GM23338 (cell line): ENCODE data around the gene RNF31. TPM values are rescaled to one million over a fixed set of nuclear protein-coding genes. Genes with fewer than 3 reads are reported as not detected.

Source experiments
- ATAC-seq: fragments of 200-7000 bp; cut with Tn5 transposase; 3 replicates; pipeline ENCODE4 v1.9.1; 2020
- DNase-seq: peaks from one replicate; pipeline ENCODE4 v3.0.0-alpha.2; 2015; ENCODE audit warnings: low spot score
- H2AFZ ChIP-seq: fragments of 200-600 bp; sonication (generic); 2 replicates; pipeline ENCODE4 v1.8.0; 2016; ENCODE audit warnings: antibody characterized with exemption, mild to moderate bottlenecking, moderate library complexity
- H3F3A ChIP-seq: fragments of 200-600 bp; sonication (generic); replicated peaks from 2 replicates; pipeline ENCODE4 v1.8.0; 2017; ENCODE audit warnings: antibody characterized with exemption, mixed run types, low read depth
- H3K27ac ChIP-seq: fragments of 200-600 bp; sonication (generic); 2 replicates; pipeline ENCODE4 v1.6.1; 2016; ENCODE audit warnings: low read depth
- H3K27me3 ChIP-seq: fragments of 200-600 bp; sonication (generic); 2 replicates; pipeline ENCODE4 v1.8.0; 2016; ENCODE audit warnings: mild to moderate bottlenecking, mixed run types, moderate library complexity; ENCODE audit not compliant: insufficient read depth
- H3K36me3 ChIP-seq: fragments of 200-600 bp; sonication (generic); 2 replicates; pipeline ENCODE4 v1.8.0; 2016; ENCODE audit warnings: mild to moderate bottlenecking; ENCODE audit not compliant: insufficient read depth
- H3K4me1 ChIP-seq: fragments of 200-600 bp; sonication (generic); 2 replicates; pipeline ENCODE4 v1.8.0; 2016; ENCODE audit warnings: mild to moderate bottlenecking, moderate library complexity; ENCODE audit not compliant: insufficient read depth
- H3K4me2 ChIP-seq: fragments of 200-600 bp; sonication (generic); 2 replicates; pipeline ENCODE4 v1.7.1; 2017; ENCODE audit warnings: mixed run types
- H3K4me3 ChIP-seq: fragments of 200-600 bp; sonication (generic); 2 replicates; pipeline ENCODE4 v1.6.1; 2016; ENCODE audit warnings: mixed run types
- H3K79me2 ChIP-seq: fragments of 200-600 bp; sonication (generic); replicated peaks from 2 replicates; pipeline ENCODE4 v1.8.0; 2017; ENCODE audit warnings: mild to moderate bottlenecking; ENCODE audit not compliant: insufficient read depth
- H3K9me2 ChIP-seq: fragments of 200-600 bp; sonication (generic); 2 replicates; pipeline ENCODE4 v1.8.0; 2017; ENCODE audit not compliant: insufficient read depth
- H4K20me1 ChIP-seq: fragments of 200-600 bp; sonication (generic); replicated peaks from 2 replicates; pipeline ENCODE4 v1.8.0; 2017; ENCODE audit warnings: mild to moderate bottlenecking; ENCODE audit not compliant: insufficient read depth
- H3K27ac Mint-ChIP-seq: 2 replicates; pipeline ENCODE4 v1.8.0; 2020; ENCODE audit warnings: inconsistent platforms, mild to moderate bottlenecking, moderate library complexity, mixed read lengths
- H3K27me3 Mint-ChIP-seq: 3 replicates; pipeline ENCODE4 v1.8.0; 2022; ENCODE audit warnings: low read depth, mild to moderate bottlenecking, moderate library complexity, mixed read lengths, inconsistent platforms; ENCODE audit not compliant: insufficient read depth, poor library complexity
- H3K36me3 Mint-ChIP-seq: 3 replicates; pipeline ENCODE4 v1.8.0; 2021; ENCODE audit warnings: low read depth, mild to moderate bottlenecking, inconsistent platforms, moderate library complexity, mixed read lengths
- H3K4me1 Mint-ChIP-seq: 3 replicates; pipeline ENCODE4 v1.8.0; 2020; ENCODE audit warnings: mild to moderate bottlenecking, inconsistent platforms, mixed read lengths
- H3K4me3 Mint-ChIP-seq: 3 replicates; pipeline ENCODE4 v1.8.0; 2021; ENCODE audit warnings: moderate library complexity, mild to moderate bottlenecking, inconsistent platforms, mixed read lengths
- H3K9me3 Mint-ChIP-seq: 3 replicates; pipeline ENCODE4 v1.8.0; 2020; ENCODE audit warnings: moderate library complexity, mild to moderate bottlenecking, inconsistent platforms, mixed read lengths
- CREB1 ChIP-seq: fragments of 250-450 bp; sonication (Bioruptor Pico); IDR thresholded peaks from 2 replicates; pipeline ENCODE4 v1.5.0; 2020; ENCODE audit warnings: low read depth, mild to moderate bottlenecking, moderate library complexity
- CTCF ChIP-seq, 2 experiments: fragments of 200-600 bp in 1 of 2; sonication (generic) in 1 of 2; conservative IDR thresholded peaks; 2 replicates each; pipeline versions ENCODE4 v1.5.1 to v1.6.1; 2016 to 2017; ENCODE audit warnings: antibody characterized with exemption in 2 of 2, low read depth in 2 of 2, mild to moderate bottlenecking in 2 of 2, moderate library complexity in 1 of 2
- ETS1 ChIP-seq: IDR thresholded peaks from 2 replicates; pipeline ENCODE4 v1.6.1; 2016; ENCODE audit warnings: antibody characterized with exemption
- EZH2 ChIP-seq: fragments of 200-600 bp; sonication (generic); IDR thresholded peaks from one replicate; pipeline ENCODE4 v1.8.0; 2017; ENCODE audit warnings: antibody characterized with exemption, mild to moderate bottlenecking, low read depth; ENCODE audit not compliant: unreplicated experiment
- EZH2phosphoT487 ChIP-seq: fragments of 200-600 bp; sonication (generic); IDR thresholded peaks from one replicate; pipeline ENCODE4 v1.8.1; 2018; ENCODE audit warnings: antibody characterized with exemption; ENCODE audit not compliant: unreplicated experiment
- JUNB ChIP-seq: IDR thresholded peaks from one replicate; pipeline ENCODE4 v1.6.1; 2016; ENCODE audit warnings: antibody characterized with exemption; ENCODE audit not compliant: unreplicated experiment
- NANOG ChIP-seq: IDR thresholded peaks from 2 replicates; pipeline ENCODE4 v1.6.1; 2016; ENCODE audit warnings: antibody characterized with exemption, borderline replicate concordance
- POLR2AphosphoS5 ChIP-seq: IDR thresholded peaks from 2 replicates; pipeline ENCODE4 v1.6.1; 2016; ENCODE audit warnings: antibody characterized with exemption, low read depth
- REST ChIP-seq: IDR thresholded peaks from one replicate; pipeline ENCODE4 v1.6.1; 2018; ENCODE audit warnings: antibody characterized with exemption; ENCODE audit not compliant: unreplicated experiment
- STAT1 ChIP-seq: IDR thresholded peaks from one replicate; pipeline ENCODE4 v1.6.1; 2016; ENCODE audit warnings: antibody characterized with exemption; ENCODE audit not compliant: unreplicated experiment
- ZNF114 ChIP-seq: fragments of 250-450 bp; sonication (Bioruptor Pico); IDR thresholded peaks from 2 replicates; pipeline ENCODE4 v1.5.0; 2020; ENCODE audit warnings: mild to moderate bottlenecking, moderate library complexity
- ZNF331 ChIP-seq: fragments of 250-450 bp; sonication (Bioruptor Pico); IDR thresholded peaks from 2 replicates; pipeline ENCODE4 v1.5.0; 2020; ENCODE audit warnings: low read depth, mild to moderate bottlenecking, moderate library complexity
- polyA plus RNA-seq: library from polyadenylated mRNA; unstranded; fragments of >200 nt; fragmentation: Nextera tagmentation; extraction: Ambion mirVana; gene quantifications from 2 replicates; pipeline ENCODE4 v1.2.1, GENCODE V29; 2016
- total RNA-seq: library from RNA; depleted of rRNA; stranded (reverse); fragments of >200 nt; shearing (Covaris generic); gene quantifications from 2 replicates; pipeline ENCODE4 v1.2.3, GENCODE V29; 2014
- TF ChIP-seq, protein P1 (sequence below): fragments of 250-450 bp; sonication (Bioruptor Pico); IDR thresholded peaks from 2 replicates; pipeline ENCODE4 v1.5.0; 2020; ENCODE audit warnings: mild to moderate bottlenecking, moderate library complexity

RNF31 gene
- total and polyA plus RNA-seq, 2 experiments from 2014 or later: 54.8 to 87.4 TPM

DNA sequence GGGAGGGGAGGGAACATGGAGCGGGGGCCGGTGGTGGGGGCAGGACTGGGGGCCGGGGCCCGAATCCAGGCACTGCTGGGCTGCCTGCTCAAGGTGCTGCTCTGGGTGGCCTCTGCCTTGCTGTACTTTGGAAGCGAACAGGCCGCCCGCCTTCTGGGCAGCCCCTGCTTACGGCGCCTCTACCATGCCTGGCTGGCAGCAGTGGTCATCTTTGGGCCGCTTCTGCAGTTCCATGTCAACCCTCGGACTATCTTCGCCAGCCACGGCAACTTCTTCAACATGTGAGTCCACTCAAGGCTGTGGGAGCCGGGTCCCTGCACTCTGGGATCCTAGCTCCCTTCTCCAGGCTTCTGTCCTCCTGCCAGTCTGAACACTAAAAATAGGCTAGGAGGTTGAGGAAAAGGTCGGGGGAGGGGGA lies 15.7 kb upstream of the RNF31 start:
- Histone ChIP-seq H3K9me2 (no peaks in the 10 kb centered on the region), H4K20me1 (no peaks in the 10 kb centered on the region), H2AFZ (no peak overlapping the region), H3K27ac (no peak overlapping the region), H3K4me1 (peaks cover 10% of the 10 kb centered on the region; the same call in 1 of the 2 replicates), H3K36me3 (no peaks in the 10 kb centered on the region), H3K4me2 (no peak overlapping the region), H3K79me2 (no peaks in the 10 kb centered on the region), H3K4me3 (no peak overlapping the region), H3K27me3 (no peaks in the 10 kb centered on the region), H3F3A (peaks cover 15% of the 10 kb centered on the region)
- Mint-ChIP-seq H3K36me3 (no peaks in the 10 kb centered on the region; the same call in 2 of the 3 replicates), H3K4me1 (peaks cover 17% of the 10 kb centered on the region), H3K27me3 (peaks cover 7% of the 10 kb centered on the region), H3K27ac (no peak overlapping the region), H3K9me3 (no peaks in the 10 kb centered on the region), H3K4me3 (no peak overlapping the region)
- no peak for TF ChIP-seq REST
- no peak for TF ChIP-seq JUNB
- no peak for TF ChIP-seq CREB1 (CRISPR knock-in tag)
- TF ChIP-seq STAT1: no peak
- TF ChIP-seq POLR2AphosphoS5: no peak
- no peak for TF ChIP-seq EZH2phosphoT487
- TF ChIP-seq ZNF331 (CRISPR knock-in tag): no peak
- no peak for TF ChIP-seq ETS1
- TF ChIP-seq NANOG: no peak
- no peak for TF ChIP-seq CTCF (conservative IDR thresholded peaks at IDR 0.05; ENCODE audit: low read depth in 2 of 2)
- TF ChIP-seq EZH2: no peak
- TF ChIP-seq ZNF114 (CRISPR knock-in tag): no peak
- TF ChIP-seq, protein P1, sequence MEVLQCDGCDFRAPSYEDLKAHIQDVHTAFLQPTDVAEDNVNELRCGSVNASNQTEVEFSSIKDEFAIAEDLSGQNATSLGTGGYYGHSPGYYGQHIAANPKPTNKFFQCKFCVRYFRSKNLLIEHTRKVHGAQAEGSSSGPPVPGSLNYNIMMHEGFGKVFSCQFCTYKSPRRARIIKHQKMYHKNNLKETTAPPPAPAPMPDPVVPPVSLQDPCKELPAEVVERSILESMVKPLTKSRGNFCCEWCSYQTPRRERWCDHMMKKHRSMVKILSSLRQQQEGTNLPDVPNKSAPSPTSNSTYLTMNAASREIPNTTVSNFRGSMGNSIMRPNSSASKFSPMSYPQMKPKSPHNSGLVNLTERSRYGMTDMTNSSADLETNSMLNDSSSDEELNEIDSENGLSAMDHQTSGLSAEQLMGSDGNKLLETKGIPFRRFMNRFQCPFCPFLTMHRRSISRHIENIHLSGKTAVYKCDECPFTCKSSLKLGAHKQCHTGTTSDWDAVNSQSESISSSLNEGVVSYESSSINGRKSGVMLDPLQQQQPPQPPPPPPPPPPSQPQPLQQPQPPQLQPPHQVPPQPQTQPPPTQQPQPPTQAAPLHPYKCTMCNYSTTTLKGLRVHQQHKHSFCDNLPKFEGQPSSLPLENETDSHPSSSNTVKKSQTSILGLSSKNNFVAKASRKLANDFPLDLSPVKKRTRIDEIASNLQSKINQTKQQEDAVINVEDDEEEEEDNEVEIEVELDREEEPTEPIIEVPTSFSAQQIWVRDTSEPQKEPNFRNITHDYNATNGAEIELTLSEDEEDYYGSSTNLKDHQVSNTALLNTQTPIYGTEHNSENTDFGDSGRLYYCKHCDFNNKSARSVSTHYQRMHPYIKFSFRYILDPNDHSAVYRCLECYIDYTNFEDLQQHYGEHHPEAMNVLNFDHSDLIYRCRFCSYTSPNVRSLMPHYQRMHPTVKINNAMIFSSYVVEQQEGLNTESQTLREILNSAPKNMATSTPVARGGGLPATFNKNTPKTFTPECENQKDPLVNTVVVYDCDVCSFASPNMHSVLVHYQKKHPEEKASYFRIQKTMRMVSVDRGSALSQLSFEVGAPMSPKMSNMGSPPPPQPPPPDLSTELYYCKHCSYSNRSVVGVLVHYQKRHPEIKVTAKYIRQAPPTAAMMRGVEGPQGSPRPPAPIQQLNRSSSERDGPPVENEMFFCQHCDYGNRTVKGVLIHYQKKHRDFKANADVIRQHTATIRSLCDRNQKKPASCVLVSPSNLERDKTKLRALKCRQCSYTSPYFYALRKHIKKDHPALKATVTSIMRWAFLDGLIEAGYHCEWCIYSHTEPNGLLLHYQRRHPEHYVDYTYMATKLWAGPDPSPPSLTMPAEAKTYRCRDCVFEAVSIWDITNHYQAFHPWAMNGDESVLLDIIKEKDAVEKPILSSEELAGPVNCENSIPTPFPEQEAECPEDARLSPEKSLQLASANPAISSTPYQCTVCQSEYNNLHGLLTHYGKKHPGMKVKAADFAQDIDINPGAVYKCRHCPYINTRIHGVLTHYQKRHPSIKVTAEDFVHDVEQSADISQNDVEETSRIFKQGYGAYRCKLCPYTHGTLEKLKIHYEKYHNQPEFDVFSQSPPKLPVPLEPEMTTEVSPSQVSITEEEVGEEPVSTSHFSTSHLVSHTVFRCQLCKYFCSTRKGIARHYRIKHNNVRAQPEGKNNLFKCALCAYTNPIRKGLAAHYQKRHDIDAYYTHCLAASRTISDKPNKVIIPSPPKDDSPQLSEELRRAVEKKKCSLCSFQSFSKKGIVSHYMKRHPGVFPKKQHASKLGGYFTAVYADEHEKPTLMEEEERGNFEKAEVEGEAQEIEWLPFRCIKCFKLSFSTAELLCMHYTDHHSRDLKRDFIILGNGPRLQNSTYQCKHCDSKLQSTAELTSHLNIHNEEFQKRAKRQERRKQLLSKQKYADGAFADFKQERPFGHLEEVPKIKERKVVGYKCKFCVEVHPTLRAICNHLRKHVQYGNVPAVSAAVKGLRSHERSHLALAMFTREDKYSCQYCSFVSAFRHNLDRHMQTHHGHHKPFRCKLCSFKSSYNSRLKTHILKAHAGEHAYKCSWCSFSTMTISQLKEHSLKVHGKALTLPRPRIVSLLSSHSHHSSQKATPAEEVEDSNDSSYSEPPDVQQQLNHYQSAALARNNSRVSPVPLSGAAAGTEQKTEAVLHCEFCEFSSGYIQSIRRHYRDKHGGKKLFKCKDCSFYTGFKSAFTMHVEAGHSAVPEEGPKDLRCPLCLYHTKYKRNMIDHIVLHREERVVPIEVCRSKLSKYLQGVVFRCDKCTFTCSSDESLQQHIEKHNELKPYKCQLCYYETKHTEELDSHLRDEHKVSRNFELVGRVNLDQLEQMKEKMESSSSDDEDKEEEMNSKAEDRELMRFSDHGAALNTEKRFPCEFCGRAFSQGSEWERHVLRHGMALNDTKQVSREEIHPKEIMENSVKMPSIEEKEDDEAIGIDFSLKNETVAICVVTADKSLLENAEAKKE (CRISPR knock-in tag): no peak
- ATAC-seq (no peak), DNase-seq (no peak)
